Right forelimb (tissue), 1 donor: Measurements from ENCODE around the gene BRD3.

Experiments used
- DNase-seq: peaks from one replicate; pipeline ENCODE4 v3.0.0-alpha.2; 2018

Gene BRD3

GRCh38 chr9:134010310-134011173 is 57.3 kb downstream of the BRD3 start:
- no peak for DNase-seq

GRCh38 chr9:134007571-134007970 is 60.3 kb downstream of the BRD3 start:
- no peak for DNase-seq

GRCh38 chr9:134007150-134007549 is 60.7 kb downstream of the BRD3 start:
- DNase-seq = no peak

GRCh38 chr9:134005381-134005780 is 62.4 kb downstream of the BRD3 start:
- no peak for DNase-seq

GRCh38 chr9:134004881-134005280 is 62.9 kb downstream of the BRD3 start:
- no peak for DNase-seq

- no peak for DNase-seq
Measured at GRCh38 chr9:134004131-134004873, 63.5 kb downstream of the BRD3 start.

GRCh38 chr9:134003237-134003636 is 64.6 kb downstream of the BRD3 start:
- no peak for DNase-seq

GRCh38 chr9:134002796-134003195 is 65.0 kb downstream of the BRD3 start:
- DNase-seq = no peak

- DNase-seq = no peak
Measured at GRCh38 chr9:133999851-134000265, 68.0 kb downstream of the BRD3 start.

GRCh38 chr9:133998915-133999595 is 68.8 kb downstream of the BRD3 start:
- no peak for DNase-seq

- no peak for DNase-seq
Measured at GRCh38 chr9:133997584-133997983, 70.2 kb downstream of the BRD3 start.

- no peak for DNase-seq
Measured at GRCh38 chr9:133996531-133997520, 71.0 kb downstream of the BRD3 start.

- no peak for DNase-seq
Measured at GRCh38 chr9:133995012-133995896, 72.6 kb downstream of the BRD3 start.

- peak; percentile 92 for DNase-seq
Measured at GRCh38 chr9:133994353-133995011, 73.3 kb downstream of the BRD3 start.

- no peak for DNase-seq
Measured at GRCh38 chr9:133993635-133994253, 74.1 kb downstream of the BRD3 start.

- peak; percentile 93 for DNase-seq
Measured at GRCh38 chr9:133992780-133993634, 74.8 kb downstream of the BRD3 start.

GRCh38 chr9:133991964-133992779 is 75.7 kb downstream of the BRD3 start, which contains the start of gene VAV2:
TSS of gene VAV2 (minus strand) at chr9:133992324. CDS start at chr9:133992278, 46 bp downstream.
- peak; percentile 72 for DNase-seq
